ENCODE results near the gene CELF2.

DNA sequence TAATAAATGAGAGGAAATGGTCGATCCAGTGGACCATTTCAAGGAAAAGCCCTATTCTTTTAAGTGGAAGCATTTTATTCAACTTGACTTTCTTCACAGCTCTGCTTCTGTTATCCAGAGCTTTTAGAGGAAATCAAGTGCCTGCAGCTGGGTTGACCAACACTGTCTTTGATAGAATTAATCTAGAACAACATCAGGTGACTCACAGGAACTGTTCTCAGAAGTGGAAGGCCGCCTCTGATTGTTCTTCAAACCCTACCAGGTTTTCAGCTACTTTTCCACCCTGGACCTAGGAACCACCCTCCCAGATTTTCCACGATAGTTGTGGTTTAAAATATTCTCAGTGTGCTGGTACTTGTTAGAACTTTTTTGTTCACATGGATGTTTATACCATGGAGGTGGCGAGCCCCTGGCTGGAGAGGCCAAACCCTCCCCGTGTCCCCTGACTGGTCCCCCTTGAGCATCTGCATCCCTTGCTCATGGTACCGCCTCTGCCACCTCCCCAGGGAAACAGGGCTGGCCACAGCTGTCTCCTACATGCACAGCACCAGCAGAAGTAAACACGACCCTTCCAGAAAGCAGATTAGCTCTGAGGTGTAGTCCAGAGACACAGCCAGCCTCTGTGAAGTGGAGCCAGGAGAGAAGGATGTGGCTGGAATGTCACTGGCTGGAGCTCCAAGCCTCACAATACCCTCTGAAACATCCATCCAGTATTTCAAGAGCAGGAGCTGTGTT, 300.4 kb downstream of the CELF2 start:
- TF ChIP-seq CTCF (tag by site-specific recombination; IDR thresholded peaks at IDR 0.05) (no peak), ZNF174 (tag by site-specific recombination; IDR thresholded peaks at IDR 0.05) (no peak), ZNF175 (tag by site-specific recombination; IDR thresholded peaks at IDR 0.05) (no peak), KLF16 (tag by site-specific recombination; IDR thresholded peaks at IDR 0.05) (no peak), ZNF785 (tag by site-specific recombination; IDR thresholded peaks at IDR 0.05) (no peak), ZNF639 (tag by site-specific recombination; IDR thresholded peaks at IDR 0.05) (no peak), ZNF24 (tag by site-specific recombination; IDR thresholded peaks at IDR 0.05) (no peak)
- TF ChIP-seq, protein P1, sequence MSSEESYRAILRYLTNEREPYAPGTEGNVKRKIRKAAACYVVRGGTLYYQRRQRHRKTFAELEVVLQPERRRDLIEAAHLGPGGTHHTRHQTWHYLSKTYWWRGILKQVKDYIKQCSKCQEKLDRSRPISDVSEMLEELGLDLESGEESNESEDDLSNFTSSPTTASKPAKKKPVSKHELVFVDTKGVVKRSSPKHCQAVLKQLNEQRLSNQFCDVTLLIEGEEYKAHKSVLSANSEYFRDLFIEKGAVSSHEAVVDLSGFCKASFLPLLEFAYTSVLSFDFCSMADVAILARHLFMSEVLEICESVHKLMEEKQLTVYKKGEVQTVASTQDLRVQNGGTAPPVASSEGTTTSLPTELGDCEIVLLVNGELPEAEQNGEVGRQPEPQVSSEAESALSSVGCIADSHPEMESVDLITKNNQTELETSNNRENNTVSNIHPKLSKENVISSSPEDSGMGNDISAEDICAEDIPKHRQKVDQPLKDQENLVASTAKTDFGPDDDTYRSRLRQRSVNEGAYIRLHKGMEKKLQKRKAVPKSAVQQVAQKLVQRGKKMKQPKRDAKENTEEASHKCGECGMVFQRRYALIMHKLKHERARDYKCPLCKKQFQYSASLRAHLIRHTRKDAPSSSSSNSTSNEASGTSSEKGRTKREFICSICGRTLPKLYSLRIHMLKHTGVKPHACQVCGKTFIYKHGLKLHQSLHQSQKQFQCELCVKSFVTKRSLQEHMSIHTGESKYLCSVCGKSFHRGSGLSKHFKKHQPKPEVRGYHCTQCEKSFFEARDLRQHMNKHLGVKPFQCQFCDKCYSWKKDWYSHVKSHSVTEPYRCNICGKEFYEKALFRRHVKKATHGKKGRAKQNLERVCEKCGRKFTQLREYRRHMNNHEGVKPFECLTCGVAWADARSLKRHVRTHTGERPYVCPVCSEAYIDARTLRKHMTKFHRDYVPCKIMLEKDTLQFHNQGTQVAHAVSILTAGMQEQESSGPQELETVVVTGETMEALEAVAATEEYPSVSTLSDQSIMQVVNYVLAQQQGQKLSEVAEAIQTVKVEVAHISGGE (tag by site-specific recombination; conservative IDR thresholded peaks at IDR 0.05; ENCODE audit: low read depth), result no peak
- TF ChIP-seq, protein P2, sequence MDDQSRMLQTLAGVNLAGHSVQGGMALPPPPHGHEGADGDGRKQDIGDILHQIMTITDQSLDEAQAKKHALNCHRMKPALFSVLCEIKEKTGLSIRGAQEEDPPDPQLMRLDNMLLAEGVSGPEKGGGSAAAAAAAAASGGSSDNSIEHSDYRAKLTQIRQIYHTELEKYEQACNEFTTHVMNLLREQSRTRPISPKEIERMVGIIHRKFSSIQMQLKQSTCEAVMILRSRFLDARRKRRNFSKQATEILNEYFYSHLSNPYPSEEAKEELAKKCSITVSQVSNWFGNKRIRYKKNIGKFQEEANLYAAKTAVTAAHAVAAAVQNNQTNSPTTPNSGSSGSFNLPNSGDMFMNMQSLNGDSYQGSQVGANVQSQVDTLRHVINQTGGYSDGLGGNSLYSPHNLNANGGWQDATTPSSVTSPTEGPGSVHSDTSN (CRISPR knock-in tag; IDR thresholded peaks at IDR 0.05), result no peak
- TF ChIP-seq, protein P3, sequence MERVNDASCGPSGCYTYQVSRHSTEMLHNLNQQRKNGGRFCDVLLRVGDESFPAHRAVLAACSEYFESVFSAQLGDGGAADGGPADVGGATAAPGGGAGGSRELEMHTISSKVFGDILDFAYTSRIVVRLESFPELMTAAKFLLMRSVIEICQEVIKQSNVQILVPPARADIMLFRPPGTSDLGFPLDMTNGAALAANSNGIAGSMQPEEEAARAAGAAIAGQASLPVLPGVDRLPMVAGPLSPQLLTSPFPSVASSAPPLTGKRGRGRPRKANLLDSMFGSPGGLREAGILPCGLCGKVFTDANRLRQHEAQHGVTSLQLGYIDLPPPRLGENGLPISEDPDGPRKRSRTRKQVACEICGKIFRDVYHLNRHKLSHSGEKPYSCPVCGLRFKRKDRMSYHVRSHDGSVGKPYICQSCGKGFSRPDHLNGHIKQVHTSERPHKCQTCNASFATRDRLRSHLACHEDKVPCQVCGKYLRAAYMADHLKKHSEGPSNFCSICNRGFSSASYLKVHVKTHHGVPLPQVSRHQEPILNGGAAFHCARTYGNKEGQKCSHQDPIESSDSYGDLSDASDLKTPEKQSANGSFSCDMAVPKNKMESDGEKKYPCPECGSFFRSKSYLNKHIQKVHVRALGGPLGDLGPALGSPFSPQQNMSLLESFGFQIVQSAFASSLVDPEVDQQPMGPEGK (tag by site-specific recombination; IDR thresholded peaks at IDR 0.05), result no peak
- TF ChIP-seq, protein P4, sequence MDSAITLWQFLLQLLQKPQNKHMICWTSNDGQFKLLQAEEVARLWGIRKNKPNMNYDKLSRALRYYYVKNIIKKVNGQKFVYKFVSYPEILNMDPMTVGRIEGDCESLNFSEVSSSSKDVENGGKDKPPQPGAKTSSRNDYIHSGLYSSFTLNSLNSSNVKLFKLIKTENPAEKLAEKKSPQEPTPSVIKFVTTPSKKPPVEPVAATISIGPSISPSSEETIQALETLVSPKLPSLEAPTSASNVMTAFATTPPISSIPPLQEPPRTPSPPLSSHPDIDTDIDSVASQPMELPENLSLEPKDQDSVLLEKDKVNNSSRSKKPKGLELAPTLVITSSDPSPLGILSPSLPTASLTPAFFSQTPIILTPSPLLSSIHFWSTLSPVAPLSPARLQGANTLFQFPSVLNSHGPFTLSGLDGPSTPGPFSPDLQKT (IDR thresholded peaks at IDR 0.05; ENCODE audit: borderline replicate concordance, low read depth, low read length), result no peak
